BLaER1 treated with 17β-estradiol and CSF1 and Interleukin-3, amounts not matched to agents 10 nM and 100 nM (cell line): ENCODE measurements around the gene TMEM272.
A peak's percentile ranks its signal among the peaks of the same experiment; 100 is the strongest.
"Not testable (repeated sequence)": the region's sequence is repeated elsewhere in the genome, so short reads cannot be mapped to it uniquely, and the experiment has no call there.

Experiments used
- H3K27ac ChIP-seq, 11 experiments: shearing (Covaris generic); formaldehyde crosslinking; 2 replicates each; pipeline ENCODE4 v1.8.1; 2022
- H3K27me3 ChIP-seq, 11 experiments: shearing (Covaris generic); formaldehyde crosslinking; 2 replicates each; pipeline ENCODE4 v1.8.1; 2022
- H3K36me3 ChIP-seq, 11 experiments: shearing (Covaris generic); formaldehyde crosslinking; 2 replicates each; pipeline ENCODE4 v1.8.1; 2022
- H3K4me1 ChIP-seq, 10 experiments: shearing (Covaris generic); formaldehyde crosslinking; 2 replicates each; pipeline ENCODE4 v1.8.1; 2022
- H3K4me2 ChIP-seq, 11 experiments: shearing (Covaris generic); formaldehyde crosslinking; 2 replicates each; pipeline ENCODE4 v1.8.1; 2022
- H3K4me3 ChIP-seq, 10 experiments: shearing (Covaris generic); formaldehyde crosslinking; 2 replicates each; pipeline ENCODE4 v1.8.1; 2022
- H3K9ac ChIP-seq, 11 experiments: shearing (Covaris generic); formaldehyde crosslinking; 2 replicates each; pipeline ENCODE4 v1.8.1; 2022
- H3K9me3 ChIP-seq, 11 experiments: shearing (Covaris generic); formaldehyde crosslinking; replicated peaks in 1 of 11; 2 replicates each; pipeline ENCODE4 v1.8.1; 2022
- H4K20me1 ChIP-seq, 11 experiments: shearing (Covaris generic); formaldehyde crosslinking; 2 replicates each; pipeline ENCODE4 v1.8.1; 2022
- Cebpa-rat ChIP-seq, 11 experiments: shearing (Covaris generic); IDR thresholded peaks; 2 replicates each; pipeline ENCODE4 v1.8.1; 2022

Gene TMEM272

GRCh38 chr13:51831519-51831918 lies 13.5 kb downstream of the TMEM272 start:
- Histone ChIP-seq H3K36me3 (no peaks in the 10 kb centered on the region), H3K27me3 (no peaks in the 10 kb centered on the region), H3K4me1 (peaks cover 52 to 80% (median 65%) of the 10 kb centered on the region in 10 experiments), H3K9ac (no peak overlapping the region), H3K27ac (no peak overlapping the region; a peak in 1 of 22 replicates), H3K9me3 (no peaks in the 10 kb centered on the region), H3K4me2 (peak overlapping the region in 7 of 11 experiments; percentile 26 to 77 (median 48); a peak in 9 of 22 replicates), H3K4me3 (no peak overlapping the region), H4K20me1 (no peaks in the 10 kb centered on the region)
- TF ChIP-seq Cebpa-rat (IDR thresholded peaks at IDR 0.05), result no peak

- no peaks in the 10 kb centered on the region for H3K27me3 ChIP-seq
- no peaks in the 10 kb centered on the region for H3K9me3 ChIP-seq
- peak overlapping the region; percentile 2 to 88 (median 17); a peak in 9 of 22 replicates for H3K4me2 ChIP-seq
- no peak overlapping the region for H3K27ac ChIP-seq
- no peaks in the 10 kb centered on the region for H3K36me3 ChIP-seq
- peaks cover 63 to 96% (median 79%) of the 10 kb centered on the region in 10 experiments for H3K4me1 ChIP-seq
- no peak for TF ChIP-seq Cebpa-rat (IDR thresholded peaks at IDR 0.05)
- 0 out of 22 replicates have a peak overlapping the region, but pooled peaks of 1 of the 11 experiments have one; percentile 2 for H3K9ac ChIP-seq
- no peak overlapping the region for H3K4me3 ChIP-seq
- H4K20me1 ChIP-seq, result no peaks in the 10 kb centered on the region
Observed at GRCh38 chr13:51829568-51829899, 15.4 kb downstream of the TMEM272 start.

GRCh38 chr13:51828730-51829567 lies 16.0 kb downstream of the TMEM272 start:
- Histone ChIP-seq H3K27ac (peak overlapping the region in 6 of 11 experiments; percentile 83 to 92 (median 88); a peak in 8 of 22 replicates), H3K27me3 (no peaks in the 10 kb centered on the region), H3K9ac (no peak overlapping the region), H4K20me1 (no peaks in the 10 kb centered on the region), H3K36me3 (no peaks in the 10 kb centered on the region), H3K4me1 (peaks cover 63 to 96% (median 80%) of the 10 kb centered on the region in 10 experiments), H3K4me3 (no peak overlapping the region), H3K9me3 (no peaks in the 10 kb centered on the region), H3K4me2 (peak overlapping the region in 10 of 11 experiments; percentile 2 to 91 (median 83); a peak in 15 of 22 replicates)
- TF ChIP-seq Cebpa-rat (IDR thresholded peaks at IDR 0.05), result no peak

- peak in 9 of 11 experiments; percentile 27 to 75 (median 54); a peak in 11 of 22 replicates for TF ChIP-seq Cebpa-rat (IDR thresholded peaks at IDR 0.05)
- H3K4me1 ChIP-seq, result peaks cover 67 to 99% (median 83%) of the 10 kb centered on the region in 10 experiments
- H3K27ac ChIP-seq, result peak overlapping the region; percentile 67 to 93 (median 88)
- no peaks in the 10 kb centered on the region for H4K20me1 ChIP-seq
- H3K36me3 ChIP-seq, result no peaks in the 10 kb centered on the region
- H3K4me2 ChIP-seq, result peak overlapping the region; percentile 75 to 91 (median 83)
- no peaks in the 10 kb centered on the region for H3K9me3 ChIP-seq
- H3K9ac ChIP-seq, result peak overlapping the region in 10 of 11 experiments; percentile 65 to 80 (median 76); a peak in 12 of 22 replicates
- no peaks in the 10 kb centered on the region for H3K27me3 ChIP-seq
- H3K4me3 ChIP-seq, result no peak overlapping the region
Observed at GRCh38 chr13:51827254-51827653, 17.7 kb downstream of the TMEM272 start.

- no peak for TF ChIP-seq Cebpa-rat (IDR thresholded peaks at IDR 0.05)
- Histone ChIP-seq H3K9me3 (no peaks in the 10 kb centered on the region), H4K20me1 (no peaks in the 10 kb centered on the region), H3K27ac (peak overlapping the region; percentile 67 to 93 (median 88)), H3K4me1 (peaks cover 67 to 99% (median 84%) of the 10 kb centered on the region in 10 experiments), H3K9ac (peak overlapping the region; percentile 65 to 80 (median 76)), H3K36me3 (no peaks in the 10 kb centered on the region), H3K4me3 (peak overlapping the region in 2 of 10 experiments; percentile 0 to 10; a peak in 2 of 20 replicates), H3K4me2 (peak overlapping the region; percentile 75 to 91 (median 83)), H3K27me3 (no peaks in the 10 kb centered on the region)
Observed at GRCh38 chr13:51826606-51827005, 18.4 kb downstream of the TMEM272 start.

- TF ChIP-seq Cebpa-rat (IDR thresholded peaks at IDR 0.05), result peak in 3 of 11 experiments; percentile 5 to 10 (median 6); a peak in 2 of 22 replicates
- peak overlapping the region in 2 of 10 experiments; percentile 34 to 60; a peak in 1 of 20 replicates for H3K4me3 ChIP-seq
- H3K9me3 ChIP-seq, result no peaks in the 10 kb centered on the region
- H3K9ac ChIP-seq, result peak overlapping the region; percentile 65 to 80 (median 76); a peak in 21 of 22 replicates
- peaks cover 76 to 99% (median 89%) of the 10 kb centered on the region in 10 experiments for H3K4me1 ChIP-seq
- no peaks in the 10 kb centered on the region for H3K27me3 ChIP-seq
- no peaks in the 10 kb centered on the region for H3K36me3 ChIP-seq
- H4K20me1 ChIP-seq, result no peaks in the 10 kb centered on the region
- H3K27ac ChIP-seq, result peak overlapping the region; percentile 67 to 93 (median 88)
- H3K4me2 ChIP-seq, result peak overlapping the region; percentile 75 to 91 (median 83)
Observed at GRCh38 chr13:51825681-51826254, 19.2 kb downstream of the TMEM272 start.

GRCh38 chr13:51825165-51825592 lies 19.8 kb downstream of the TMEM272 start:
- Histone ChIP-seq H3K27me3 (no peaks in the 10 kb centered on the region), H4K20me1 (no peaks in the 10 kb centered on the region), H3K4me3 (peak overlapping the region in 5 of 10 experiments; percentile 29 to 60 (median 34); a peak in 8 of 20 replicates), H3K4me2 (peak overlapping the region; percentile 75 to 91 (median 83)), H3K36me3 (no peaks in the 10 kb centered on the region), H3K9me3 (no peaks in the 10 kb centered on the region), H3K4me1 (peaks cover 82 to 100% (median 95%) of the 10 kb centered on the region in 10 experiments), H3K9ac (peak overlapping the region; percentile 65 to 80 (median 76); a peak in 21 of 22 replicates), H3K27ac (peak overlapping the region; percentile 67 to 93 (median 88))
- TF ChIP-seq Cebpa-rat (IDR thresholded peaks at IDR 0.05), result peak in 9 of 11 experiments; percentile 79 to 98 (median 95); a peak in 18 of 22 replicates

- H3K4me1 ChIP-seq, result peaks cover 86 to 100% (median 98%) of the 10 kb centered on the region in 10 experiments
- not testable (repeated sequence) for H3K36me3 ChIP-seq, H3K27me3 ChIP-seq, H3K9me3 ChIP-seq, H4K20me1 ChIP-seq
- peak overlapping the region in 5 of 10 experiments; percentile 29 to 60 (median 34); a peak in 11 of 20 replicates for H3K4me3 ChIP-seq
- peak overlapping the region; percentile 65 to 80 (median 76); a peak in 21 of 22 replicates for H3K9ac ChIP-seq
- H3K27ac ChIP-seq, result peak overlapping the region; percentile 67 to 93 (median 88)
- H3K4me2 ChIP-seq, result peak overlapping the region; percentile 75 to 91 (median 83)
Observed at GRCh38 chr13:51824712-51825111, 20.3 kb downstream of the TMEM272 start.
